GM21576 (cell line): ENCODE data around the gene FAM229B.
"Not testable (repeated sequence)": the region's sequence is repeated elsewhere in the genome, so short reads cannot be mapped to it uniquely, and the experiment has no call there.

Source experiments
- ATAC-seq: cut with Tn5 transposase; IDR thresholded peaks from one replicate; pipeline ENCODE4 v1.9.1; 2021; ENCODE audit warnings: mild to moderate bottlenecking, moderate library complexity; ENCODE audit not compliant: unreplicated experiment

The FAM229B gene

DNA sequence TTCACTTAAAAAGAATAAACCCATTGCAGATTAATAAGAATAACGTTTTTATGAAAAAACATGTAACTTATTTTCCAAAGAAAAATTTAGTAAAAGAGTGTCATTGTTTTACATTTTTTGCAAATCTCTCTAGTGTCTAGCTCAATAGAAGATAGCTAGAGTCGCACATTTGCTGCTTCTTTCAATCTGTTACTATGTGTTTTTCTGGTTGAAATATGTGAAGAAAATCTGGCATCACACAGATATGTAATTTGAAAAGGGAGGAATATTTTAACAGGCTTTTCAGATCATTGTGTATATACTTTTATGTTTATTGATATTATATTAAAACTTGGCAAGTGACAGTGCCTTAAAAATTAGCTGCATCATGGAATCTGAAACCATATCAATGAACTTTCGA lies 24.4 kb upstream of the FAM229B start:
- ATAC-seq = no peak

DNA sequence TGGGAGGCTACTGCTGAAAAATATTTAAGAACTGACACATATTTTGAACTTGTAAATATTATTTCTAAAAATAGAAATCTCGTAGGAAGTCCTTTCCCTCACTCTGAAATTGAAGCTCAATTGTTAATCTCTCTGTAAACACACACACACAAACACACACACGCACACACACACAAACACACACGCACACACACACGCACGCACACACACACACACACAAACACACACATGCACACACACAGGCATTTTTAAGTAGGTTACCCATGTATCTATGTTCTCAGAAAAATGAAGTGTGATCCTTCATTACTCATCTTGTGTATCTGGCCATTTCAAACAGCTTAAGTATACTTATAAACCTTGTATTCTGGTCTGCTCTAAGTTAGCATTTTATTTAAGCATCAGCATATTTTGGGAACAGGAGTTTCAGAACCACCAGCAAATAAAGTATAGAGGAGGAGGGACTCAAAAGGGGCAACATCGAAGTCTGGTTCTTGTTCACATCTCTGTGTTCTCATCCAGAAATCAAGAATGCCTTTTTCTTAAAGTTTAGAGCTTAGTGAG lies 21.9 kb upstream of the FAM229B start:
- ATAC-seq = no peak

DNA sequence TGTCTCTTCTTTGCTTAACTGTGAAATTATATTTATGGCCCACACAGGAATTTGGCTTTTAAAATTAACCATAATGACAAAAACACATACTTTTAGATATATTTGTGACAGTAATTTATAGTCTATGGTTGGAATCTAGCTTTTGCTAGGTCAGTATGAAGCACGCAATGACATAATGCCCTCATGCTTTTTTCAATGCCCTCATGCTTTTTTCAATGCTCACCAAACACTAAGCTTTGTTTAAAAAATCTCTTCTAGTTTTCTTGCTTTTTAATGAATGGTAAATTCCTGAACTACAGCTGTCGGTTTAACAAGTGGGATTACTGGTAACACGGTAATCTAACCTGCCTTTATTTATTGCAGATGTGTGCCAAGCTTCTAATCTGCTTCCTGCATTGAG lies 20.8 kb upstream of the FAM229B start:
- no peak for ATAC-seq

DNA sequence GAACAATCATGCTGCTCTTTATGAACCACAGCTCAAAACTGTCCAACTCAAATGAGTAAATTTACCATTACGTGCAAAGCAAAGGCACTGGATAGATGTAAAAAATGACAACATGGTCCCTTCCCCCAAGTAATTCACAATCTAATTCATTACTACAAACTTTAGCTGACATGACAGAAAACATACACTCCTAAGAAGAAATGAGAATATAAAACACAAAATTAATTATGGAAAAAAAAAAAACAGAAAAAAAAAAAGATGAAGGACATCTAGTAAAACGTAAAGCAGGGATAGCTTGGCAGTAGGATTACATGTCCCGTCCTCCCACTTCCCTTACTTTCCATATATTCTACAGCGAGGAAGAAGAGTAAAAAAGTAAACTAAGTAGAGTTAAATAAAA lies 5.8 kb upstream of the FAM229B start:
- ATAC-seq = no peak

DNA sequence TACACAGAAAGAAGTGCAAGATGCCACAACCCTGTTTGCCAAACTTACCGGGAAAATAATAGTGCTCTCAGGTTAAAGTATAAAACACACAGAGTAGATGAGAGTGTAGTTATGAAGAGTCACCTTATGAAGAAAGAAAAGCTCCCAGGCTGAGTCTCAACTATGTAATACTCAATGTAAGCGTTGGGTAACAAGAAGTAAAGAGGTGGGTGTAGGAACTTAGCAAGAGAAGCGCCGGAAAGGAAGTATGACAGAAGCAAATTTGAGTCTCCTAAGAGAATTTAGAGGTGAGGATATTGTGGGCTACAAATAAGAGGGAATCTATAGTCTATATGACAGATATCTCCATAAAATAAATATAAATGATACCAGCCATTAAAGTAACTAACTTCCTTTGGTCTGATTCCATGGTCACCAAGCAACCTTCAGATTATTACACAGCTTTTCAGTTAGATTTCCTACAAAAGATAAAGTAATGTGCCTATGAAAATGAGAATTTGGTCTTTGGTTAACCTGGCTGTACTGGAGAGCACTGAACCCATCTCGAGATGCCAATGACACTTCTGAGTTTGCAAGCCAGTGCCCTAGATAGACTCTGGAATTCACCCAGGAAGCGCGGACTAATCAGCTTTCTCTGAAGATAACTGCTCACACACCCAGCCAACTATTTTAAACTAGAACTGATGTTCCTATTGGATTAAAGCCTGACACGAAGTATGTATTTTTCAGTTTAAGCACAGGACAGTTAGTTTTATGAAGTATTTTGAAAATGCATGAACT lies 1.9 kb upstream of the FAM229B start:
- ATAC-seq = no peak

DNA sequence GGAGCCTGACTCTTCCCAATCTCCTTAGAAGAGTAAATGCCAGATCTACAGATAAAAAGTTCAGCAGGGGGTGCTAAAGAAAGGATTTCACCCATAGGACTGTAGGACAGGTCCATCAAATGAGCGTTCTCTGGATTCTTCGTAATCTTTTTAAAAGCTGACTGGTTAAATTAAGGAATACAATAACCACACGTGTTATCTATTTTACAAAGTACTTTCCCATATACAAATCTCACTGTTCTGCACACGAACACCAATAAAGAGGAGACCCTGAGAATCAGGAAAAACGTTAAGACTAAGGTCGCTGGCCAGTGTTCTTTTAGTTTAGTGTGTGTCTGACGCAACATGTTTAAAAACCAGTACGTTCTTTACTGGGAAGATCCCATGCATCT lies 651 bp upstream of the FAM229B start:
- ATAC-seq = peak; percentile 31

DNA sequence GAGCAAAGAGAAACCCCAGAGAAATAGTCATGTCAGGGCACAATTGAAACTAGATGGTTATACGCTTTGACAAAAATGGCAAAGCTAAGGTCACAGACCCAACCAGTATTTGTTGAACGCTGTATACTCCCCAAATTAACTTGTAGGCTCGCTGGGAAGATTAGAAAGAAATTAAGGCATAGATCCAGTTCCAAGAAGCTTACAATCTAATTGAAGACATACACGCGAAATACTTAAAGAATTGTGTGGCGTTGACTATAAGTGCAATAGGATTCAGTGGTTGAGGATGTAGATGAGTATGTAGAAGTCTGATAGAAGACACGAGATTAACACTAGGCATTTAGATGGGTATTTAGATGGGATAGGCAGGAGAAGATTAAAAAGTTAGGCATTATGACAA lies 525 bp downstream of the FAM229B start:
- no peak for ATAC-seq

DNA sequence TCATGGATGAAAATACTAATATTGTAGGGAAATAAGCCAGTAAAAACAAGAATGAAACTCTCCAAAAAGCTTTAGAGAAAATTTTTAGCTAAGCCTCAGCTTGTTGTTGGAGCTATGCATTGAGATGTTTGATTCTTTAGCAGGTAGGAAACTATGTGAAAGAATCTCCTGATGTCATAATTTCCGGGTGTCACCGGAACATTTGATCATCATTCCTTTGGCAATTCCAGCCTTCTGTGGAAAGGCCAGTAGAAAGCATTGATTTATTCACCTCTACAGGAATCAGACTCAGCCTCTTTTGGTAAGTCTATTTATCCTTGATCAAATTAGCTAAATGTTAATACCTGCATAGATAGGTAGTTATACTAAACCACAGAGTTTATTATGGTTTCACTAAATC lies 9.5 kb downstream of the FAM229B start:
- no peak for ATAC-seq

DNA sequence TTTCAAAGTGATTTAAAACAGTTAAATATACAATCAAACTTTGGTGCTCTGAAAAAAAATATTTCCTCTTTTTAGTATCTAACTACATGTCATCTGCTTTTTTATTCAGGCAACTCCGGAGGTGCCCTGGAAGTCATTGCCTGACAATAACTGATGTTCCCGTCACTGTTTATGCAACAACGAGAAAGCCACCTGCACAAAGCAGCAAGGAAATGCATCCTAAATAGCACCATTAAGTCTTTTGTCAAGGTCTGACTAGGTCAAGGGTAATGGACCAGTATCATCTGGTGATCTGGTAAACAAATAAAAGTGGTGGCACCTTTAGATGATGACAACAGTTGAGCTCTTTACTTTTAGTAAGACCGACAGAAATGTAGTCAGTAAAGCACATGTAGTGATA lies 13.2 kb downstream of the FAM229B start:
- no peak for ATAC-seq

DNA sequence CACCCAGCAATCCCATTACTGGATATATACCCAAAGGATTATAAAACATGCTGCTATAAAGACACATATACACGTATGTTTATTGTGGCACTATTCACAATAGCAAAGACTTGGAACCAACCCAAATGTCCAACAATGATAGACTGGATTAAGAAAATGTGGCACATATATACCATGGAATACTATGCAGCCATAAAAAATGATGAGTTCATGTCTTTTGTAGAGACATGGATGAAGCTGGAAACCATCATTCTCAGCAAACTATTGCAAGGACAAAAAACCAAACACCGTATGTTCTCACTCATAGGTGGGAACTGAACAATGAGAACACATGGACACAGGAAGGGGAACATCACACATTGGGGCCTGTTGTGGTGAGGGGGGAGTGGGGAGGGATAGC lies 18.6 kb downstream of the FAM229B start:
- ATAC-seq = not testable (repeated sequence)

DNA sequence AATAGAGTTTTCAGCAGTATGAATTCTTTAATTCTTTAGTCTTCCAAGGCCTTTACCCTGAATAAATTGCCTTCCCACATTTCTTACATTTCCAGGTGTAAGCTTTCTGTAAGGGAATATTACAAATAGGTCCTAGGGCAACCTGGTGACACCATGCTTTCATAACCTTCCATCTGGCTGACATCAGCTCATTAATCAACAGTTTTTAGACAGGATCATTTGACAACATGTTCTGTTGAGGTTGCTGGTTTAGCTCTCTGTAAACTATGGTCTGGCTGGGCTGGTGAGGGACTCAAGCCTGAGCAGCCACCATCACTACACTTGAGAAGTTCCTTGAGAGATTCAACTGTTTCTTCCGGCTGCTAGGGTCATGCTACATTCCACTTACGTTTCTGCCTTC lies 19.2 kb downstream of the FAM229B start:
- no peak for ATAC-seq

DNA sequence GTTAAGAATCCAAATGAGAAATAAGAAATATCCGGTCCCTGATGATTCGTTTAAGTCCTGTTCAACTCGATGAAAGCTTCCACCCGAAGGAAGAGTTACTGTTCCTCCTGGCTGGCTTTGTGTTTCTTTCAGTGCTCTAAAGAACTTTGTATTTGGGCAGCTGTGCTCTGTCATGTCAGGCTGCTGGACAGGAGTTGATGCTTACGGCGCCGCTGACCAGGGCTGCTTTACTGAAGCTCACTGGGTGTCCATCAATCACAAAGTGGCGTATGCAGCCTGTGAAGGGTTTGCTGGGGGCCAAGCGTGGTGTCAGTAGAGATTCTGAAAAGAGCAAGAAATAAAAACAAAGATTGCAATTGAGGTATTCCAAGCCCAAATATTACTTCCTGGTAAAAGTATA lies 21.9 kb downstream of the FAM229B start:
- no peak for ATAC-seq

DNA sequence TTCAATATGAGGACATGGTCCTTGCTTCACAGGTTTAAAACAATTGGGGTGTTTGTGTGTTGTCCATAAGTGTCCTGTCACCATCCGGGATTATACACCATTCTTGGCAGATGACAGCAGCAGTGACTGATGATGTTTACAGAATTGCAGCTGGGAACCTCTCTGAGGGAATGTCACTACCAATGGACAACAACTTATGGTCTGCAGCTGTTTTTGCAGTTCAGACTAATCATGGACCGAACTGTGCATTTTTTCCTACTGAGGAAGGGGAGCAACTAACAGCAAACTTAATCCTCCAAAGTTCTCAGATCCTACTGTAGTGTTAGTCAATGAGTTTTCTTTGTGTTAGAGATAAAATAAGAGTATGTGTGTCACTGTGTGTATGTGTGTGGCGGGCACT lies 26.0 kb downstream of the FAM229B start:
- ATAC-seq = no peak

DNA sequence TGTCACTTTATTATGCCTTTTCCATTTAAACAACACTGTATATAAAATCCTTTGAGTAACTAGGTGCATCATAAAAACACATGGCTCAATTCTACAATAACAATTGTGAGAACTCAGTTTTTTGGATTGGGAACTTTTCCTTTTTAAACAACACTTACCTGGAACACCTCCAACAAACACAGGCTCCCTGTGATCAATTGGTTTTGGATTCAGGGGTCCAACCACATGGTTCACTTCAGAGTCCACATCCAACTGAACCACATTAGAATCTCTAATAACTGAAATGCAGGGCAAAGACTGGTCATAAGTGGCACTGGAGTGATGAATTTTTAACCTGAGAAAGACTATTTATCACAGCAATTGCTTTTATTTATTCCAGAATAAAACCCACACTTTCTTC lies 26.5 kb downstream of the FAM229B start:
- no peak for ATAC-seq

DNA sequence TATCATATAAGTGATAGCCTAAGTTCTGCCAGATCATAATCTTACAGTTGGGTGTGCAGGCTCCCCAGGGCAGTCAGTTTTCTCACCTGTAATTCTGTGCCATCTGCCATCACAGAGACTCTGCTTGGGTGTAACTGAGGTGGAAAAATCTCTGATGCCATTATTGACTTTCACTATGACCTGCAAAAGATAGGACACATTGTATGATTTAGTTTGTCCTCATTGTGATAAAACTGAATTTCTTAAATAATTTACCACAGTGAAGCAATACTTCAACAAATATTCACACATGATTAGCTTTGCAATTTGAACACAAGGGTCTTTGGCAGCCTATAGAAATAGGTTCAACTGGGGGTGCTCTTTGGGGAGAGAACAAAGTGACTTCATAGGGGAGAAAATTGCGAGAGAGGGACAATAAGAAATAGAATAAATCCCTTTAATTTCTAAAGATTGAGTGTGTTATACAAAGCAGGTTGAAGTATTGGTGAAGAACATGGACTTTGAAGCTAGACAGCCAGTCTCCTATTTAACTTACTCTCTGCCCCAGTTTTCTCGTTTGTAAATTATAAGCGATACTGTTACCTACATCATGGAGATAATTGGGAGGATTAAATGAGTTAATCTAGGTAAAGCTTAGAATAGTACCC lies 27.3 kb downstream of the FAM229B start:
- no peak for ATAC-seq

DNA sequence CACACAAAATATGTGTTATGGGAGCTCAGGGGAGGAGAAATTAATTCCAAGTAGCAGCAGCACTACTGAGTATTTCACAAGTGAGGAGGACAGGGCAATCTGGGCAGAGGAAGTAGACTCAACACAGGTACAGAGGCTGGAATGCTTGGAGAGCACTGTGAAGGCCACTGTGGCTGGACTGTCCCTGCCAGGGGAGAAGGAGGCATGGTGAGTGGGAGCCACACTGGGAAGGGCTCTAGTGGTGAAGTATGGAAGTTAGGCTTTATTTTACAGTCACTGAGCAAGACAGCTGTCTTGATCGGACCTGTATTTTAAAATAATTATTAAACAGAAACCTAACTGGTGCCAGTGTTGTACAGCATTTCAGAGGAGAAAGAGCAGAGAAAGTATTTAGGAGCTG lies 28.8 kb downstream of the FAM229B start:
- ATAC-seq = no peak

DNA sequence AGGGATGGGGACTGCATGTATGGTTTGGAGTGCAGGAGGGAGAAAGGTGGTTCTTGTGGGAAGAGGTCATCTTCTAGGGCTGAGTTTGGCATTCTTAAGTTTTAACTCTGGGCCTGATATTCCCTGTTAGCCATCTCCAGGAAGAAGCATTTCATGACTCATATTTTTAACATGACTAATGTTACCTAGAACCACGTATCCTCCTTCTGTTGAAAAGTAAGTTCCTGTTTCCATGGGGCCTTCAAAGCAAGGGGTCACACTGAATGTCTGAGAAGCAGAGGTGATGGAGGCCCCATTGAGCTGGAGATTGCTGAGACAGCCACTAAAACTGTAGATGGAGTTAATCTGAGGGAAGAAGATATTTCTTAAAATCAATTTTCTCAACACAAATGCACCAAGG lies 30.2 kb downstream of the FAM229B start:
- no peak for ATAC-seq

DNA sequence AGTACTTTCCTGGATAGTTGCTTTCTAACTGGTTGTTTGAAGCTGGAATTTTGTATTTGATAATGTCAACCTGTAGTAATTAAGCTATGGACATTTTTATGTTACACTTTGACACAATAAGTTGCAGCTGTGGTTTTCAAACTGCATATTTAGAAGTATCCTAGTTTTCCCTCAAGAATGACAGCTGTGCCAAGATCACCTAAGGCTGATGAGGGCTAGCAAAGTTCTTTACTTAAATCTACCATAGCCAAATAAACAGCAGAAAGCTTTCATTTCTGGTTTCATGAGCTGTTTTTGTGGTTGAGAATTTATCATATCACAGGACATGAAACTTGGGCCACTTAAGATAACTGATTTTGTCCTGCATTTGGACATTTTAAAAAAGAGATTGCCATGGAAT lies 30.6 kb downstream of the FAM229B start:
- no peak for ATAC-seq

DNA sequence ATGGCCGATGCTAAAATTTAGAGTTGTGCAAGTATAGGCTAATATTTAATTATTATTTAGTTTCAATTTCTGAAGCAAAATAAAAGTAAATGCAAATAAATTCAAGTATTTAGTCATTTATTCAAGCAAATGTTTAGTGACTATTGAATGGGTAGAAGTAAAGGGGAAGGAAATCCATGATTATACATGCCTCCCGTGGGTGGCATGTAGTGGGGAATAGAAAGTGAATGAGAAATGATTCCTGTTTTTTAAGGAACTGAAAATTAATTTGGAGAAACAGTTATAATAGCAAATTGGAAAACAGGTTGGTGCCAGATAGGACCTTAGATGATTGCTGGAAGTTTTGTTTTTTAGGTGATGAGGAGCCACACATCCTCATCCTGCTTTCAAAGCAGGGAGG lies 35.4 kb downstream of the FAM229B start:
- no peak for ATAC-seq

DNA sequence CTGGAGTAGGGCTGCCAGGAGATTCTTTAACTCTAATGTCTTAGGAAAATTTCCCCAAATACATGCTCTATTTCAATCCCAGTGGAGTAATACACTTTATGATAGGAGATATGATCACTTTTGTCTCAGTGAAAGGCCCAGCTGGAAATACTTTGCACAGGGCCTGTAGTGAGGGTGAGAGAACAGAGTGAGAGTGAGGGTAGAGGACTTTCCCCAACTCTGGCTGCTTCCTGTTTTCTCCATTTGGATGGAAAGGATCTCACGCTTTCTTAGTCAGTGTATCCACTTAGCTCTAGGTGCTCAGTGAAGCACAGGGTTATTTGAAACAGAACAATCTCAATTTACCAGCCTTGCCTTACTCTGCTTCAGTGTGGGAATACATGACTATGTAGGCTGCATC lies 36.6 kb downstream of the FAM229B start:
- ATAC-seq = no peak

DNA sequence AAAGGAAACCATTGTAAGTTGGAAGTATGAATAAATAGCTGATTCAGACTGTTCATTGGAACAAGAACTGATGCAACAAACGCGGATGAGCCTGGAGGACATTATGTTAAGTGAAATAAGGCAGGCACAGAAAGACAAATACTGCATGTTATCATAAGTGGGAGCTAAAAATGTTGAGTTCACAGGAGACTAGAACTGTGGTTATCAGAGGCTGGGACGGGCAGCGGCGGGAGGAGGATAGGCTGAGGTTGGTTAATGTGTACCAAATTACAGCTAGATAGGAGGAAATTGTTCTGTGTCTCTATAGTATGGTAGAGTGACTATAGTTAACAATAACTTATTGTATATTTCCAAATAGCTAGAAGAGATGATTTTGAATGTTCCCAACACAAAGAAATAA lies 40.8 kb downstream of the FAM229B start:
- no peak for ATAC-seq

DNA sequence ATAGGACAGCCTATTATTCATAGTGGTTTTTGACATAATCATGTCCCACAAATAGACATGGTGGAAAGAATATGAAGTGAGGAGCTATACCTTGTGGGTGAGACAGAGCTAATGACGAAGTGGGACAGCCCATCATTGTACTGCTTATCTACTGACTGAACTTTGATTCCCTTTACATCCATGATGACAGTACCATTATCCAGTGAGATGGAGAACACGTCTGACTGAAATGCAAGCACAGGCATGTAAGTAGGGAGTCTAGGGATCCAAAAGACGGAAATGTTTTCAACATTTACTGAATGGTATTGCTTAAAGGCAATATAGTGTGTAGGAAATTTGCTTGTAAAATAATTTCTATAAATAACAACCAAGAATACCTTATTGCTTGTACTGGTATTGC lies 43.5 kb downstream of the FAM229B start:
- ATAC-seq = no peak

DNA sequence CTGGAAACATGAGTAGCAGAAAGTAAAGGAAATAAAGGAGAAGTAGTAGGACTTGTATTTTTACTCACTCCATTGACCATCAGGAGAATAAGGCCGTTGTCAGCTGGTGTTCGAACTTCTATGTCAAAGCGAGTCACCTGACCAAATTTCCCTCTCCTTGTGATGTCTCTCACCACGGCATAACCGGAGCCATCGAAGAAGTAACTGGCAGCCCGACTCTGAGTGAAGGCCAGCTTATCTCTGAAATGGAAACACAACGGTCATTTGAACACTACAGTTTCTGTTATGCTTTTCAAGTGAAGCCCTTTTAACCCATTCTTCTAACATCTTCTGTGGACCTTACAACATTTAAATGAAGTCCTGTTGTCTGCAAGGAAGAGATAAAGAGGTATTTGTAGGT lies 51.7 kb downstream of the FAM229B start:
- ATAC-seq = no peak
